Neuron (in vitro differentiated cells): ENCODE results near the gene ACVR2A.

ENCODE experiments used
- H2AFZ ChIP-seq: one replicate; pipeline ENCODE4 v1.6.1; 2013; ENCODE audit warnings: low read depth, mild to moderate bottlenecking, inconsistent platforms, low read length, moderate library complexity
- H3K27me3 ChIP-seq: one replicate; pipeline ENCODE4 v1.6.1; 2013; ENCODE audit warnings: low read length; ENCODE audit not compliant: insufficient read depth
- H3K36me3 ChIP-seq: one replicate; pipeline ENCODE4 v1.6.1; 2013; ENCODE audit warnings: low read length; ENCODE audit not compliant: insufficient read depth
- H3K4me1 ChIP-seq: one replicate; pipeline ENCODE4 v1.6.1; 2013; ENCODE audit warnings: low read length; ENCODE audit not compliant: insufficient read depth
- H3K4me3 ChIP-seq: 2 replicates; pipeline ENCODE4 v1.5.1; 2013; ENCODE audit warnings: mild to moderate bottlenecking, low read length, moderate library complexity
- H3K9me3 ChIP-seq: one replicate; pipeline ENCODE4 v1.6.1; 2013; ENCODE audit warnings: low read length

The ACVR2A gene

DNA sequence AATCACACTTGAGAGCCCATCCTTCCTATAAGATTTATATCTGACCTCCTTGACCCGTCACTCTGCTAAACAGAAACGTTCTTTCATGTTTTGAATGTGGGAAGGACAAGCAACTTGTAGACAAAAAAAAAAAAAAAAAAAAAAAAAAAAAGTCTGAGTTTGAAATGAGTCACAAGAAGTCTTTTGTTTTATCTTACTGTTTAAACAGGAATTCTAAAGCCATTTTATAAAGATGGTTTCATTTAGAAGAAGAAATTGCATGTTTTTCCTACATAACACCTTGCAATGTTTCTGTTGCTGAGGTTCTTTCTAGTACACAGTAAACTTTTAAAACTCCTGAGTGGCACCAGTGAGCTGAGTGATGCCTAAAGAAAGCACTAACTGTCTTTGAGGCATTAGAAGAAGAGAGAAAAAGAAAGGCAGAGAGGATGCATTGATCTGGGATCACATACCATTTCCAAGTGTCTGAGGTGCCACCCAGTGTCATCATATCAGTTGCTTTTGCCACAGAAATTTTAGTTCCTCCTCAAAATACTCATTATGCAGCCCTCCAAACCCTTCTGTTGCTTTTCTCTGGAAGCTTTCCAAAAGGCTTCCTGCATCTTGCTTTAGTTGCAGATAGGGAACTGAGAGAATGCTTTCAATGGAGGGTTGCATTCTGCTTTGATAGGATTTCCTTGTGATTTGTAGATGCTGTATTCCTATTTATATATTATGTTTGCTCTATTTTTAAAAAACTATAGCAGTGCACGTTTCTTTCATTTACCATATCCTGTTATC lies 69.1 kb downstream of the ACVR2A start:
- no peak overlapping the region for H3K4me3 ChIP-seq
- no peaks in the 10 kb centered on the region for H3K9me3 ChIP-seq
- H3K27me3 ChIP-seq, result no peaks in the 10 kb centered on the region
- H3K4me1 ChIP-seq, result peaks cover 14% of the 10 kb centered on the region
- H2AFZ ChIP-seq, result no peak overlapping the region
- H3K36me3 ChIP-seq, result peaks cover 35% of the 10 kb centered on the region

DNA sequence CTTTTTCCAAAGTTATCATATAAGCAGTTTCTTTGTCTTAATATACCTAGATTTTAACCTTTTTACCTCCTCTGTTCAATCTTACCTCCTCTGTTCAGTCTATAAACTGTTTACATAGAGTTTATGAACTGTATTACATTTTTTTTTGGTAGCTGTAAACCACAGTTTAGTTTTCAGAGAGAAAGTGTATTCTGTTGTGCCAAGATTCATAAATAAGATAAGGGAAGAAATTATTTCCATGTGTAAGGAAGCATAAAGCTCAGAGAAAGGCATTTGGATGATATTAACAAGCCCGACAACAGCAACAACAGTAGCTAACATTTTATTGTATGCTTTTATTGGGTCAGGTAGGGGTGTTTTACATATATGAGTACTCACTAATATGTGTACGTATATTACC lies 71.2 kb downstream of the ACVR2A start:
- Histone ChIP-seq H2AFZ (no peak overlapping the region), H3K27me3 (no peaks in the 10 kb centered on the region), H3K36me3 (peaks cover 55% of the 10 kb centered on the region), H3K4me3 (no peak overlapping the region), H3K9me3 (no peaks in the 10 kb centered on the region), H3K4me1 (peaks cover 10% of the 10 kb centered on the region)

DNA sequence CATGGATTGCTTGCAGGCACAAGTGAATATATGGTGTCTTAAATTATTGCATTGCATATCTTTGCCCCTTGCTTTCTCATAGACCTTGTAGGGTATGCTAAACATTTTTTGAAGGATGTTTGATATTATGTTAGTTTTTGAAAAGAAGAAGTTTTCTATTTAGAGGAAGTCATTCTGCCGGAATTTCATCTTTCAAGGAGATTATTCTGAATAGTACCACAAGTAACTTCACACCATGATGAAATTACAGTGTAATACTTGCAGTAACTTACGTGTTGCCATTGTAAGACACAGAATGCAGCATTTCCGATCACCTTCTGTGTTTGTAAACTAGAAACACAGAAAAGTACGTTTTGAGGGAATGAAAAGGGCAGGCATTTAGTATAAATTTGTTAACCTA lies 71.9 kb downstream of the ACVR2A start:
- Histone ChIP-seq H3K36me3 (peaks cover 62% of the 10 kb centered on the region), H3K9me3 (no peaks in the 10 kb centered on the region)

DNA sequence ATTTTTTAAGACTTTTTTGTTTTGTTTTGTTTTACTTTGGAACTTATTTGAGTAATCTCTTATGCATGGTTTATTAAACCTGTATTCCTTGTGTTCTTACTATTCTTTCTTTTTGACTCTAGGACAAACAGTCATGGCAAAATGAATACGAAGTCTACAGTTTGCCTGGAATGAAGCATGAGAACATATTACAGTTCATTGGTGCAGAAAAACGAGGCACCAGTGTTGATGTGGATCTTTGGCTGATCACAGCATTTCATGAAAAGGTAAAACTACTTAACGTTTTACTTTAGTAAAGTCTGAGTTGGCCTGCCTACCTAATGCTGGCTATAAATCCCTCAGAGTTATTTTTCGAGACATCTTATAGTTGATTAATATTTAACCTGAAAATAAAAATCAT lies 72.3 kb downstream of the ACVR2A start:
- Histone ChIP-seq H3K4me1 (peaks cover 10% of the 10 kb centered on the region), H3K36me3 (peaks cover 66% of the 10 kb centered on the region), H3K4me3 (no peak overlapping the region), H2AFZ (no peak overlapping the region), H3K27me3 (no peaks in the 10 kb centered on the region), H3K9me3 (no peaks in the 10 kb centered on the region)

More for the DNA sequence above, 71.9 kb downstream of the ACVR2A start:
- peaks cover 10% of the 10 kb centered on the region for H3K4me1 ChIP-seq
- H3K27me3 ChIP-seq, result no peaks in the 10 kb centered on the region
- H3K4me3 ChIP-seq, result no peak overlapping the region
- no peak overlapping the region for H2AFZ ChIP-seq

DNA sequence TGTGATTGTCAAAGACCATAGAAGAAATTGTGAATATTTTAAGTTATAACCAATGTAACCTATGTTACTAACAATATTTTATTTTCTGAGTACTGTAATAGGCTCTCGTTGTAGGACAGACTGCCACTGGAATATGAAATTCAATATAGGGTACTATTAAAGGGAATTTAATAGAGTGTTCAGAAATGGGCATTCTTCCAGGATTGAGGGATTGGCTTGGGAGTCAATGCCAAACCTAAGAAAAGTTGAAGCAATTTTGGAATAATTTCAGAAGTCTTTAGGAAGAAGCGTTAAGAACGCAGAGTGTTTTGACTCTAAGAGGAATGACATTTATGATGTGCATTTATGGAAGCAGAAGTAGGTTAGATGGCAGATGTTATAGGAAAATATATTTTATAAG lies 79.0 kb downstream of the ACVR2A start:
- Histone ChIP-seq H3K4me3 (no peak overlapping the region), H3K9me3 (no peaks in the 10 kb centered on the region), H3K27me3 (no peaks in the 10 kb centered on the region), H3K36me3 (peaks cover 72% of the 10 kb centered on the region), H3K4me1 (no peaks in the 10 kb centered on the region), H2AFZ (no peak overlapping the region)

DNA sequence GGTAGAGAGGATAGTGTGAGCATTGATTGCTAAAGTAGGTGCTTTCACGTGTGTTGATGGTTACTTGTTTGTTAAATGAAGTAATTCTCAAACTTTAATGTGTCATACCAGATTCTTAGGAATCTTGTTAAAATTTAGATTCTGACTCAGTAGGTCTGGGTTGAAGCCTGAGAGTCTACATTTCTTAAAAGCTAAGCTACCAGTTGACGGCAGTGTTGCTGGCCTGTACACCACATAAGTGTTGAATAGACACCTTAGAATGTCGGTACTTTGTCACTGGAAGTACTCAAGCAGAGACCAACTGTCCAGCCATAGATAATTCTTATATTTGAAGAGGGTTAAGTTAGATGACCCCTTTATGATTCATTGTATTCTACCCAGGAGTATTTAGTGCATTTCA lies 79.8 kb downstream of the ACVR2A start:
- no peaks in the 10 kb centered on the region for H3K27me3 ChIP-seq
- no peaks in the 10 kb centered on the region for H3K9me3 ChIP-seq
- H3K4me1 ChIP-seq, result no peaks in the 10 kb centered on the region
- peaks cover 66% of the 10 kb centered on the region for H3K36me3 ChIP-seq
- no peak overlapping the region for H2AFZ ChIP-seq
- no peak overlapping the region for H3K4me3 ChIP-seq

DNA sequence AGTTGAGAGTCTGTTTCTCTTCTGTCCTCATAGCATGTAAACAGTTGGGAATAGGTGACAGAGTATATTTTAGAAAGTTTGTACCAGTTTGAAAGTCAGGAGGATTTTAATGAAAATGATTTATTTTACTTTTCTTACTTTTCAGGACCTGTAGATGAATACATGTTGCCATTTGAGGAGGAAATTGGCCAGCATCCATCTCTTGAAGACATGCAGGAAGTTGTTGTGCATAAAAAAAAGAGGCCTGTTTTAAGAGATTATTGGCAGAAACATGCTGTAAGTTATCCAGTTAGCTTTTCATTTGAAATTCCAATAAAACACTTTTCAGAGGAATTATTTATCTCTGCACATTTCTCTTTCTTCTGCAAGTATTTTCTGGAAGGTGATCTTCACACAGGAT lies 81.1 kb downstream of the ACVR2A start:
- no peak overlapping the region for H3K4me3 ChIP-seq
- H3K27me3 ChIP-seq, result no peaks in the 10 kb centered on the region
- no peak overlapping the region for H2AFZ ChIP-seq
- H3K4me1 ChIP-seq, result no peaks in the 10 kb centered on the region
- H3K9me3 ChIP-seq, result no peaks in the 10 kb centered on the region
- H3K36me3 ChIP-seq, result peaks cover 65% of the 10 kb centered on the region

DNA sequence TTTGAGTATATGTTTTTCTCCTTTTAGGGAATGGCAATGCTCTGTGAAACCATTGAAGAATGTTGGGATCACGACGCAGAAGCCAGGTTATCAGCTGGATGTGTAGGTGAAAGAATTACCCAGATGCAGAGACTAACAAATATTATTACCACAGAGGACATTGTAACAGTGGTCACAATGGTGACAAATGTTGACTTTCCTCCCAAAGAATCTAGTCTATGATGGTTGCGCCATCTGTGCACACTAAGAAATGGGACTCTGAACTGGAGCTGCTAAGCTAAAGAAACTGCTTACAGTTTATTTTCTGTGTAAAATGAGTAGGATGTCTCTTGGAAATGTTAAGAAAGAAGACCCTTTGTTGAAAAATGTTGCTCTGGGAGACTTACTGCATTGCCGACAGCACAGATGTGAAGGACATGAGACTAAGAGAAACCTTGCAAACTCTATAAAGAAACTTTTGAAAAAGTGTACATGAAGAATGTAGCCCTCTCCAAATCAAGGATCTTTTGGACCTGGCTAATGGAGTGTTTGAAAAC lies 82.3 kb downstream of the ACVR2A start:
- H3K4me1 ChIP-seq, result no peaks in the 10 kb centered on the region
- no peak overlapping the region for H2AFZ ChIP-seq
- no peaks in the 10 kb centered on the region for H3K27me3 ChIP-seq
- no peaks in the 10 kb centered on the region for H3K9me3 ChIP-seq
- peaks cover 53% of the 10 kb centered on the region for H3K36me3 ChIP-seq
- no peak overlapping the region for H3K4me3 ChIP-seq

DNA sequence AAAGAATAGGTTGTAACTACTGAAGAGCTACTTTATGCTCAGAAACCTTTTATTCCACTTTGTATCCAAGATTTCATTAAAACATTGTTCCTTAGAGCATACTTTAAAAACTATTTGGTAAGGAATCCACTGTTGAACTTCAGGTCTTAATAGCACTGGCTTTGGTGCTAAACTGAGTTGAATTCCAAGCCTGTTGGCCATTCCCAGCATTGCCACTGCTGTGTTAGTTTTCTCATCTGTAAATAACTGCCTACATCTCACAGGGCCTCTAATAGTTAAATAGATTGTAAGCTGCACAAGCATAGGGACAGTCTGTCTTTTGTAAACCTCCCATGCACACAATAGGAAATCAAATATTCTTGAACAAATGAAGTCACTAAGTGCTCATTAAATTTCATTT lies 89.1 kb downstream of the ACVR2A start:
- Histone ChIP-seq H3K9me3 (no peaks in the 10 kb centered on the region), H2AFZ (no peak overlapping the region), H3K36me3 (peaks cover 63% of the 10 kb centered on the region), H3K4me3 (no peak overlapping the region), H3K4me1 (no peaks in the 10 kb centered on the region), H3K27me3 (no peaks in the 10 kb centered on the region)

DNA sequence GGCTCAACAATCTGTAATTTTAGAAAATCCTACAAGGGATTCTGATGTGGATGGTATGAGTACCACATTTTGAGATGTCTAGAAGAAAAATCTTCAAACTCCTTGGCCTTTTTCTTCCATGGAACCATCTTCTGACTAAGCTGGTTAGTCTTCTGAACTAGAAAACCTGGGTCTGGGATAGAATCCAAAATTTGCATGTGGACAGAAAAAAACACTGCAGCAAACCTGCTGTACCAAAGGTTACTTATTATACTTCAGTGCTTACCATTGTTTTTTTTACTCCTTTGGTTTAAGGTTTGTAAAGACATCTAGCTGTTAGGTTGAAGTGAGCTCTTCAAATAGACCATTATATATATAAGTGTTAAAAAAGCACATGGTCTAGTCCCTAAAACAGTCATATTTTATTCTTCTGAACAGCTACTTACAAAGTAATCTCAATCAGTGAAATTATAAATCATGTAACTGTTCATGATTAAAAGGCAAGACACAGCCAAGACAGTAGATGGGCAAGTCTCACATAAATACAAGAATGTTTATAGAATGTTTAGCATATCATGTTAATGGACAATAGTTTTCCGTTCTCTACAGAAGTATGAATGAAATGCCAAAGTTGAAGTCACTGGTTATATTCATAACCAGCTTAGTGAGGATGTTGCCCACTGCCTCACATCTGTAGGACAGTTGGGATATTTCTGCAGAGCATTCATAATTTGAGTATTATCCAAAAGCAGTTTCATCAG lies 90.2 kb downstream of the ACVR2A start:
- no peaks in the 10 kb centered on the region for H3K9me3 ChIP-seq
- no peak overlapping the region for H2AFZ ChIP-seq
- peaks cover 62% of the 10 kb centered on the region for H3K36me3 ChIP-seq
- H3K27me3 ChIP-seq, result no peaks in the 10 kb centered on the region
- H3K4me3 ChIP-seq, result no peak overlapping the region
- H3K4me1 ChIP-seq, result no peaks in the 10 kb centered on the region

DNA sequence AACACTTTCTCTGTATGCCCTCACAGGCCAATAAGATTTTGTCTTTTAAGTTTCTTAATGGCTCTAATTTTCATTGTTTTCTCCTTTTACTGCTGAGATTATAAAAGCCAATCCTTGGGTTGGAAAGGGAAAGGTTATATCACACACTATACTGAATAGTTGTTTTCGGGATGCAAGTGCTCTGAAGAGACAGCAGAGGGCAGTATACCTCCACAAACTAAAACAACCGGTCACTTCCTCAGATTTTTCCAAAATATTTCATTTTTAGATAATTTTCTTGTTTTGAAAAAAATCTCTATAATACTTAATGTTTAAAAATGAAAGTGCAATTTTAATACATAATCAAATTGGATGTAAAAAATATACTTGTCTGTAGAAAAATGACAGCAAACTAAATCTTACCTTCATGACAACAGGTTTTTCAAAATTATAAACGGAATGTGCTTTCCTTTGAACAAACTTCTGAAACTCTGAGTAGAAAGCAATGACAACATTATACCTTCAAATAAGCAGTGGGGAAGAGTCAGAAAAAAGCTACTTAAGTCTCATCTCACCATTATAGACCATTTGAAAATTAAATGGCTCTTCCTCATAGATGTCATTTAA lies 93.0 kb downstream of the ACVR2A start:
- no peaks in the 10 kb centered on the region for H3K9me3 ChIP-seq
- H3K36me3 ChIP-seq, result peaks cover 68% of the 10 kb centered on the region
- no peaks in the 10 kb centered on the region for H3K4me1 ChIP-seq
- no peak overlapping the region for H3K4me3 ChIP-seq
- H3K27me3 ChIP-seq, result no peaks in the 10 kb centered on the region
- H2AFZ ChIP-seq, result no peak overlapping the region

DNA sequence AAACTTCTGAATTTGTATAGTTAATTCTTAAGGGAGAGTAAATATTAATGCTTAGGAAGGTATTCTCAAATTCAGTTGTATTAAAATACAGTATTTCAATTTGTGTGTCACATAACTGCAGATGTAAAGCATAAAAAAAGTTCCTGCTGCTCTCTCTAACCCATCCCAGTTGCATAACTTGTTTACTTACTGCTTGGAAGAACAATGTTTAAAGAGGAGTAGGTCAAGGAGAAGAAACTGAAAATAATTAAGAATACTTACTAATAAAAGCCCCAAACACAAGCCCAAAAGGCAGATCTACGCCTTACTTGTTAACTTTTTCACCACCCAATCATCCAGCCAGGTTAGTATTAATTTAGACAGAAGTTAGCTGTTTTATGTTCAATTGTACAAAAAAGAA lies 94.5 kb downstream of the ACVR2A start:
- Histone ChIP-seq H3K4me3 (no peak overlapping the region), H3K27me3 (no peaks in the 10 kb centered on the region), H2AFZ (no peak overlapping the region), H3K4me1 (no peaks in the 10 kb centered on the region), H3K36me3 (peaks cover 68% of the 10 kb centered on the region), H3K9me3 (no peaks in the 10 kb centered on the region)

DNA sequence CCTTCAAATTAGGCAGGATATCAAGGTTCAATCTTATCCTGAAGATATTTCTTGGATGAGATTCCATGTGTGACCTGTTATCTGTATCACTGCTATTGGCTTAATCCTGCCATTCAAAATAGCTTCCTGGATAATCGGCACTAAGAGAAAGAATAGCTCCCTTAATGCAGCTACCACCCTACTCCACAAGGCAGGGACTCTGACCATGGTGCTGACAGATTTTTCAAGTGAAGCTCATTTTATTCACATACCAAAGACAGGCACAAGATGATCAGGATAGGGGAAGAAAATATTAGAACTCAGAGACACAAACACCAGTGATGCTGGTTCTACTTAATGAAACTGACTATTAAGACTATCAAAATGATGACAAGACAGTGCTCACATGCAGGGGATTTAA lies 100.8 kb downstream of the ACVR2A start:
- H3K4me1 ChIP-seq, result no peaks in the 10 kb centered on the region
- H3K27me3 ChIP-seq, result no peaks in the 10 kb centered on the region
- no peaks in the 10 kb centered on the region for H3K9me3 ChIP-seq

More for the DNA sequence above, 100.8 kb downstream of the ACVR2A start:
- H3K36me3 ChIP-seq, result peaks cover 38% of the 10 kb centered on the region
- no peak overlapping the region for H2AFZ ChIP-seq
- no peak overlapping the region for H3K4me3 ChIP-seq
